ENCODE results near the gene SLC25A23.

DNA sequence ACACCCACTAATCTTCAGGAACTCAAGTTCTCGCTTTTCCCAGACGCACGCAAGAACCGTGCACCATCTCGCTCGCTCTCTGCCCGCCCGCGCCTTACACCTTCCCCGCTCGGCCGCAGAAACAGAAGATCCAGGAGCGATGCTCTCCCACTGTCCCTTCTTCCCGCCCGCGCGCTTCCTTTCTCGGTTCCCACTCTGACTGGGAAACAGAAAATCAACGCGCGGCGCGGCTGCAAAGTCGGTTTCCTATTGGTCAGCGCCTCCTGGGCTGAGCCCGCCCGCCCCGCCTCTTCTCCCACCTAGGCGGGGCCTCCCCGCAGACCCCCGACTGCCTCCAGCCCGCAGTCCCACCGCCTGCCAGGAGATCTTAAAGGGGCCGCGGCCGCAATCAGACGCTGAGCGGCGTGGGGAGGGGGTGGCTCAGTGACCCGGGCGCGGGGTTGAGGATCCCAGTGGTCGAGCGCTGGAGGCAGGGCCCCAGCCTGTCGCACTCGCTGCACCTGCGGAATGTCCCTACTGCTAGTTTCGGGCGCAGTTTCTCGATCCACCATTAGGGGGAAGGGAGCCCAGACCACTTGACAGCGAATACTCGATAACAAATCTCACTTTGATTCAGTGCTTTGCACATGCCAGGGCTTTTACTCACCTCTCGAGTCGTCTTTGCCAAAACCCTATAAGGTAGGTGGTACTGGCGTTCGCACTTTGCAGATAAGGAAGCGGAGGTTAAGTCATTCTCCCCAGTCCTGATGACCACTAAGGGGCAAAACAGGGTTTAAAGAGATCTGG, 700 bp upstream of the SLC25A23 start:
- TF ChIP-seq, protein P1, sequence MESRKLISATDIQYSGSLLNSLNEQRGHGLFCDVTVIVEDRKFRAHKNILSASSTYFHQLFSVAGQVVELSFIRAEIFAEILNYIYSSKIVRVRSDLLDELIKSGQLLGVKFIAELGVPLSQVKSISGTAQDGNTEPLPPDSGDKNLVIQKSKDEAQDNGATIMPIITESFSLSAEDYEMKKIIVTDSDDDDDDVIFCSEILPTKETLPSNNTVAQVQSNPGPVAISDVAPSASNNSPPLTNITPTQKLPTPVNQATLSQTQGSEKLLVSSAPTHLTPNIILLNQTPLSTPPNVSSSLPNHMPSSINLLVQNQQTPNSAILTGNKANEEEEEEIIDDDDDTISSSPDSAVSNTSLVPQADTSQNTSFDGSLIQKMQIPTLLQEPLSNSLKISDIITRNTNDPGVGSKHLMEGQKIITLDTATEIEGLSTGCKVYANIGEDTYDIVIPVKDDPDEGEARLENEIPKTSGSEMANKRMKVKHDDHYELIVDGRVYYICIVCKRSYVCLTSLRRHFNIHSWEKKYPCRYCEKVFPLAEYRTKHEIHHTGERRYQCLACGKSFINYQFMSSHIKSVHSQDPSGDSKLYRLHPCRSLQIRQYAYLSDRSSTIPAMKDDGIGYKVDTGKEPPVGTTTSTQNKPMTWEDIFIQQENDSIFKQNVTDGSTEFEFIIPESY (IDR thresholded peaks at IDR 0.05) = no peak
- TF ChIP-seq, protein P2, sequence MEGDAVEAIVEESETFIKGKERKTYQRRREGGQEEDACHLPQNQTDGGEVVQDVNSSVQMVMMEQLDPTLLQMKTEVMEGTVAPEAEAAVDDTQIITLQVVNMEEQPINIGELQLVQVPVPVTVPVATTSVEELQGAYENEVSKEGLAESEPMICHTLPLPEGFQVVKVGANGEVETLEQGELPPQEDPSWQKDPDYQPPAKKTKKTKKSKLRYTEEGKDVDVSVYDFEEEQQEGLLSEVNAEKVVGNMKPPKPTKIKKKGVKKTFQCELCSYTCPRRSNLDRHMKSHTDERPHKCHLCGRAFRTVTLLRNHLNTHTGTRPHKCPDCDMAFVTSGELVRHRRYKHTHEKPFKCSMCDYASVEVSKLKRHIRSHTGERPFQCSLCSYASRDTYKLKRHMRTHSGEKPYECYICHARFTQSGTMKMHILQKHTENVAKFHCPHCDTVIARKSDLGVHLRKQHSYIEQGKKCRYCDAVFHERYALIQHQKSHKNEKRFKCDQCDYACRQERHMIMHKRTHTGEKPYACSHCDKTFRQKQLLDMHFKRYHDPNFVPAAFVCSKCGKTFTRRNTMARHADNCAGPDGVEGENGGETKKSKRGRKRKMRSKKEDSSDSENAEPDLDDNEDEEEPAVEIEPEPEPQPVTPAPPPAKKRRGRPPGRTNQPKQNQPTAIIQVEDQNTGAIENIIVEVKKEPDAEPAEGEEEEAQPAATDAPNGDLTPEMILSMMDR (IDR thresholded peaks at IDR 0.05 in 2 of 3, conservative IDR thresholded peaks at IDR 0.05 in 1 of 3; ENCODE audit: control insufficient read depth in 2 of 3, extremely low read depth in 1 of 3, insufficient read depth in 1 of 3, low read depth in 3 of 3, low read length in 3 of 3) = peak; percentile 57 to 67 (median 66)
- no peak for TF ChIP-seq EZH2 (IDR thresholded peaks at IDR 0.05; ENCODE audit: borderline replicate concordance, control insufficient read depth, low read depth, low read length)
- peak; percentile 75; the same call in 1 of the 2 replicates for TF ChIP-seq POLR2AphosphoS5 (IDR thresholded peaks at IDR 0.05; ENCODE audit: low read length)
- no peak for TF ChIP-seq SMAD1 (IDR thresholded peaks at IDR 0.05; ENCODE audit: low read depth, partially characterized antibody)
- no peak for TF ChIP-seq SUZ12 (IDR thresholded peaks at IDR 0.05; ENCODE audit: unreplicated experiment)
- peak; percentile 65; the same call in 1 of the 2 replicates for TF ChIP-seq RB1 (IDR thresholded peaks at IDR 0.05; ENCODE audit: borderline replicate concordance)
- no peak for TF ChIP-seq FOXK2 (IDR thresholded peaks at IDR 0.05)
- TF ChIP-seq, protein P3, sequence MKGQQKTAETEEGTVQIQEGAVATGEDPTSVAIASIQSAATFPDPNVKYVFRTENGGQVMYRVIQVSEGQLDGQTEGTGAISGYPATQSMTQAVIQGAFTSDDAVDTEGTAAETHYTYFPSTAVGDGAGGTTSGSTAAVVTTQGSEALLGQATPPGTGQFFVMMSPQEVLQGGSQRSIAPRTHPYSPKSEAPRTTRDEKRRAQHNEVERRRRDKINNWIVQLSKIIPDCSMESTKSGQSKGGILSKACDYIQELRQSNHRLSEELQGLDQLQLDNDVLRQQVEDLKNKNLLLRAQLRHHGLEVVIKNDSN (IDR thresholded peaks at IDR 0.05; ENCODE audit: borderline replicate concordance, extremely low read length, insufficient read depth, low read depth, low read length) = no peak
- TF ChIP-seq DPF2 (IDR thresholded peaks at IDR 0.05) = peak; percentile 68; the same call in 1 of the 2 replicates
